ENCODE measurements around the gene TADA2B.

- TF ChIP-seq CTCF (IDR thresholded peaks at IDR 0.05) (no peak), POLR2A (IDR thresholded peaks at IDR 0.05) (no peak)
Observed at GRCh38 chr4:7066006-7066405, 22.8 kb downstream of the TADA2B start.

All from testis (tissue), 2 donors.